RPMI7951 (cell line): Measurements from ENCODE around the gene RAP1GDS1. TPM values are rescaled to one million over a fixed set of nuclear protein-coding genes. Genes with fewer than 3 reads are reported as not detected.

Source experiments
- DNase-seq: peaks from one replicate; pipeline ENCODE4 v3.0.0-alpha.2; 2012; ENCODE audit warnings: low read depth
- total RNA-seq: library from RNA; depleted of rRNA; stranded (reverse); fragments of >200 nt; shearing (Covaris generic); gene quantifications from 2 replicates; pipeline ENCODE4 v1.2.3, GENCODE V29; 2014; rRNA removed

RAP1GDS1 gene
- total RNA-seq, 1 experiment from 2014 or later, result 65.1 TPM

GRCh38 chr4:98482503-98482846, 221.3 kb downstream of the RAP1GDS1 start:
- no peak for DNase-seq

- peak; percentile 45 for DNase-seq
These were observed 221.9 kb downstream of the RAP1GDS1 start for GRCh38 chr4:98482847-98483806.

GRCh38 chr4:98484031-98484430, 222.8 kb downstream of the RAP1GDS1 start:
- no peak for DNase-seq

- no peak for DNase-seq
These were observed 224.7 kb downstream of the RAP1GDS1 start for GRCh38 chr4:98485816-98486345.

- DNase-seq, result no peak
These were observed 229.1 kb downstream of the RAP1GDS1 start for GRCh38 chr4:98490251-98490650.

GRCh38 chr4:98491899-98492559, 230.8 kb downstream of the RAP1GDS1 start:
- DNase-seq, result no peak

- no peak for DNase-seq
These were observed 232.1 kb downstream of the RAP1GDS1 start for GRCh38 chr4:98493296-98493695.

Other genes with a start within 250 kb of the RAP1GDS1 start
- gene STPG2, start 117.9 kb upstream of the RAP1GDS1 start, total RNA-seq, result not detected in 2 replicates